ENCODE measurements around the gene SECISBP2.

DNA sequence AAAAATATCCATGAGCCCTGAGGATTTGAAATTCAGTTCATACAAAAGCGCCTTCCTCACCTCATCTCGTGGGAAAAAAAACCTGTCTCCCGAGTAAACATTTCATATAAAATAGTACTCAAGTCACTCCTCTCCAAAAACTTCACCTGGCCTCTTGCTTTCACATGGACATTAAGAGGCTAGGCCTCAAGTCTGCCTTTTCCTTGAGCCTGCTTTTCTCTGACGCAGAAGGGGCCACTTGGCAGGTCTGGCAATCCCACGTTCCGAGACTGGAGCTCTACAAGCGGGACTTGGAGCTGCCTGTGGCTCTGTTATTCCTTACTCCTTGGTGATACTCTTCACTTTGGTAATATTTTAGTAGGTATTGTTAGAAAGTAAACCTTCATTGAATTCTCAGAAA lies 34.2 kb upstream of the SECISBP2 start:
- TF ChIP-seq, protein P1, sequence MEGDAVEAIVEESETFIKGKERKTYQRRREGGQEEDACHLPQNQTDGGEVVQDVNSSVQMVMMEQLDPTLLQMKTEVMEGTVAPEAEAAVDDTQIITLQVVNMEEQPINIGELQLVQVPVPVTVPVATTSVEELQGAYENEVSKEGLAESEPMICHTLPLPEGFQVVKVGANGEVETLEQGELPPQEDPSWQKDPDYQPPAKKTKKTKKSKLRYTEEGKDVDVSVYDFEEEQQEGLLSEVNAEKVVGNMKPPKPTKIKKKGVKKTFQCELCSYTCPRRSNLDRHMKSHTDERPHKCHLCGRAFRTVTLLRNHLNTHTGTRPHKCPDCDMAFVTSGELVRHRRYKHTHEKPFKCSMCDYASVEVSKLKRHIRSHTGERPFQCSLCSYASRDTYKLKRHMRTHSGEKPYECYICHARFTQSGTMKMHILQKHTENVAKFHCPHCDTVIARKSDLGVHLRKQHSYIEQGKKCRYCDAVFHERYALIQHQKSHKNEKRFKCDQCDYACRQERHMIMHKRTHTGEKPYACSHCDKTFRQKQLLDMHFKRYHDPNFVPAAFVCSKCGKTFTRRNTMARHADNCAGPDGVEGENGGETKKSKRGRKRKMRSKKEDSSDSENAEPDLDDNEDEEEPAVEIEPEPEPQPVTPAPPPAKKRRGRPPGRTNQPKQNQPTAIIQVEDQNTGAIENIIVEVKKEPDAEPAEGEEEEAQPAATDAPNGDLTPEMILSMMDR (IDR thresholded peaks at IDR 0.05) = no peak
- no peak for TF ChIP-seq POLR2A (IDR thresholded peaks at IDR 0.05)

Data from heart left ventricle (tissue), 13 donors.